Esophagus muscularis mucosa (tissue), 4 donors: Measurements from ENCODE around the gene G6PD.
"Not testable (repeated sequence)": the region's sequence is repeated elsewhere in the genome, so short reads cannot be mapped to it uniquely, and the experiment has no call there.

Source experiments
- EP300 ChIP-seq: sonication (generic); formaldehyde crosslinking; IDR thresholded peaks from one replicate; pipeline ENCODE4 v1.6.1; 2017; ENCODE audit warnings: antibody characterized with exemption
- POLR2A ChIP-seq: fragments of 450-650 bp; IDR thresholded peaks from one replicate; pipeline ENCODE4 v1.6.1; 2017; ENCODE audit warnings: antibody characterized with exemption, moderate library complexity, mild to moderate bottlenecking, low read depth
- POLR2AphosphoS5 ChIP-seq, 2 donors: sonication (generic); formaldehyde crosslinking; IDR thresholded peaks; one replicate each; pipeline ENCODE4 v1.6.1; 2017; ENCODE audit warnings: antibody characterized with exemption in 2 of 2
- TF ChIP-seq, protein P1 (sequence below), 3 experiments: fragments of 200-600 bp in 2 of 3; fragments of 450-650 bp in 1 of 3; sonication (generic) in 2 of 3; IDR thresholded peaks; one replicate each; pipeline ENCODE4 v1.5.1; 2017 to 2019; ENCODE audit warnings: antibody characterized with exemption in 3 of 3, mild to moderate bottlenecking in 2 of 3, moderate library complexity in 1 of 3

- TF ChIP-seq, protein P1, sequence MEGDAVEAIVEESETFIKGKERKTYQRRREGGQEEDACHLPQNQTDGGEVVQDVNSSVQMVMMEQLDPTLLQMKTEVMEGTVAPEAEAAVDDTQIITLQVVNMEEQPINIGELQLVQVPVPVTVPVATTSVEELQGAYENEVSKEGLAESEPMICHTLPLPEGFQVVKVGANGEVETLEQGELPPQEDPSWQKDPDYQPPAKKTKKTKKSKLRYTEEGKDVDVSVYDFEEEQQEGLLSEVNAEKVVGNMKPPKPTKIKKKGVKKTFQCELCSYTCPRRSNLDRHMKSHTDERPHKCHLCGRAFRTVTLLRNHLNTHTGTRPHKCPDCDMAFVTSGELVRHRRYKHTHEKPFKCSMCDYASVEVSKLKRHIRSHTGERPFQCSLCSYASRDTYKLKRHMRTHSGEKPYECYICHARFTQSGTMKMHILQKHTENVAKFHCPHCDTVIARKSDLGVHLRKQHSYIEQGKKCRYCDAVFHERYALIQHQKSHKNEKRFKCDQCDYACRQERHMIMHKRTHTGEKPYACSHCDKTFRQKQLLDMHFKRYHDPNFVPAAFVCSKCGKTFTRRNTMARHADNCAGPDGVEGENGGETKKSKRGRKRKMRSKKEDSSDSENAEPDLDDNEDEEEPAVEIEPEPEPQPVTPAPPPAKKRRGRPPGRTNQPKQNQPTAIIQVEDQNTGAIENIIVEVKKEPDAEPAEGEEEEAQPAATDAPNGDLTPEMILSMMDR (IDR thresholded peaks at IDR 0.05), result not testable (repeated sequence)
- TF ChIP-seq POLR2A; POLR2AphosphoS5 (IDR thresholded peaks at IDR 0.05); EP300: not testable (repeated sequence)
Measured at GRCh38 chrX:154573061-154573460, 26.4 kb upstream of the G6PD start.
